RCC 7860 (cell line): ENCODE results near the gene COL2A1.

ENCODE experiments used
- DNase-seq: peaks from one replicate; pipeline ENCODE4 v3.0.0-alpha.2; 2015; ENCODE audit warnings: low spot score
- FAIRE-seq: peaks from 2 replicates; lab custom pipeline; 2012; peaks lifted over from hg19 to GRCh38; lab: Jason Lieb, UNC

COL2A1 gene

DNA sequence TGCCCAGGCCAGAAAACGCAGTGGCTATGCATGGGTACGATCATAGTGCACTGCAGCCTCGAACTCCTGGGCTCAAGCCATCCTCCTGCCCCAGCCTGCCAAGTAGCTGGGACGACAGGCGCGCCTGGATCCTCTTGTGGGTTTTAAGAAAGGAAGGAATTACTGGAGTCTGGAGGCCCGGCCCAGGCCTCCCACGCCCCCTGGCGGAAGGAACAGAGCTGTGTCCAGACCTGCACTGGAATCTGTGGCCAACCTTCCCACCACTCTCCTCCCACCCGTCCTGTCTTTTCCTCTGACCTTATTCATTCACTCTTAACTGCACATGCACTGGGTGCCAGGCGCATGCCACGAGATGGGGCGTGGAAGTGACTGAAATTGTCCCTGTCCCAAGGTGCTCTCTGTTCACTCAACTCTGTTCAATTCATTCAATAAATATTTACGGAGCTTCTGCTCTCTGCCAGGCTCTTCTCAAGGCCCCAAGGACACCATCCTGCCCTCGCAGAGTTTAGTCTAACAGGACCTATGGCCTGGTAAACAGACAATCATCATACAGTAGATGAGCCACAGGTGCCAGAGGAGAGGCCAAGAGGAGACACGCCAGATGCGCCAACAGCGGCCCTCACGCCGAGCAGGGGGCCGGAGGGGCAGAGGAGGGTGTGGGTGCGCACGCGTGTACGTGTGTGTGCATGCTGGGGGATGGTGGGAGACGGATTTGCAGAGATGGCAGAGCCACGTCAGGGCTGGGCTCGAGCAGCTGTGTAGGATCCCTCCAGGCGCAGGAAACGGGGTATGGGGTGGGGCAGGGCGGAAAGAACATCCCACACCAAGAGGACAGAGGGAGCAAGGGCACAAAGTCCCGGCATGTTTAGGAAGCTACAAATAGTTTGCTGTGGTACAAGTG is 54.6 kb downstream of the COL2A1 start:
- FAIRE-seq (no peak), DNase-seq (peak; percentile 54)

DNA sequence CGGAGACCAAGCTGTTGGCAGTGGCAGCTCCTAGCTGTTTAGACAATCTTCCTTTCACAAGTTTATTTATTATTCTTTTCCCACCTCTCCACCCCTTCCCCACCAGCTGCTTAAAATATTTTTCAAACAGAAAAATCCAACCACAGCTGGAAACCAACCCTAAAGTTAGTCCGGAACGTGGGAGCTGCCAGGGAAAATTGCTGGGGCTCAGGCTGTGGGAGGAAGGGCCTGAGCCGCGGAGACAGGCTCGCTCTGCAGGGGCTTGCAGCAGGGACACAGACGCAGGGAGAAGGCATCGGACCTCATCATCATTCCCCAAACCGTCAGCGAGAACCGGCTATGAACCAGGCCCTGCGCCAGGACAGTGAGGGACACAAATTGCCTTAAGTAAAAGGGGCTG is 56.9 kb downstream of the COL2A1 start:
- DNase-seq (no peak), FAIRE-seq (no peak)

DNA sequence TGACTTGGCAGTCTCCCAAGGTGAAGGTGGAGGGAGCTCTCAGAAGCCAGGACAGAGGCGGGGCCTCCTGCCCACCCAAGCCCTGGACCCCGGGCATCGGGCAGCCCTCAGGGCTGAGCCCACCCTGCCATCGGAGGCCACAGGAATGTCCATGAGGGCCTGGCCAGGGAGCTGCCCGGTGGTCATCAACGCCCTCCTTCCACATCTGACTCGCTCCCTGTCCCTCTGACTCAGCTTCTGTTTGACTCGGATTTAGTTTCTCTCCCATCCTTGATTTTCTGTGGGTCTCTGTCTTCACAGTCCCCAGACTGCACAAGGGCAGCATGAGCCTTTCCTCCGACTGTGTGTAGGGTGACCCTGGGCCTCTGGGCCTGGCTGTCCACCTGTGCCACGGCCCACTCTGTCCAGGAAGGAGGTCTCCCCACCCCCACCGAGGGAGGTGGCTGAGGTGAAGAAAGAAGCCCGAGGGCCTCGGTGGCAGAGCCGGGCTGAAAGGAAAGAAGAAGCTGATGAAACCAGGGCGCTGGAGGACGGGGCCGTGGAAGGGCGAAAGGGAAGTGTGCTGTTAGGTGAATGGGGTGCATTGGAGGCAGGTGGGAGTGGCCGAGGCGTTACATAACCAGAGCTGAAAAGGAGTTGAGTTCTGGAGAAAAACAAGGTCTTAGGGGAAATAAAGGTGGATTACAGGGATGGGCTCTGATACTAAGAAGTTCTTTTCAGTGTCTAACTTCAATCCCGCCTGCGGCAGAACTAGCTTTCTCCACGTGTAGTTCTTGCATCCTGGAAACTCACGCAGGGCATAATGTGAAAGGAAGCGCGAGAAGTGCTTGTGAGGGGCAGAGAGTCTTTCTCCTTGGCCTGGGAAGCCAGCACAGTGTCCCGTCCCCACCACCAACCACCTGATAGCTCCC is 57.6 kb downstream of the COL2A1 start:
- no peak for FAIRE-seq
- DNase-seq, result no peak

DNA sequence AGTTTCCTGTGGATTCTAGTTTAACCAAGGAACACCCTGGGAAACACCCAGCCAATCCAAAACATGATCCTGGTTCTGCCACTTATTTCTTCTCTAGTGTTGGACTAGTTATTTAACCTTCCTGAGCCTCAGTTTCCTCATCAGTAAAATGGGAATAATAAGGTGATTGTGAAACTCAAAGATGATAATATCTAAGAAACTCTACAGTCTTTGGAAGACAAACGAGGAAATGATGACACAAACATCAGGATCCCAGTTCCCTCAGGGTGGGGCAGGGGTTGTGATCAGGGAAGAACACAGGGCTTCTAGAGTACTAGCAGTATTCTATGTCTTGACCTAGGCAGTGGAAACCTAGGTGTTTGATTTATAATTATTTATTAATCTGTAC is 58.9 kb downstream of the COL2A1 start:
- FAIRE-seq (no peak), DNase-seq (no peak)

DNA sequence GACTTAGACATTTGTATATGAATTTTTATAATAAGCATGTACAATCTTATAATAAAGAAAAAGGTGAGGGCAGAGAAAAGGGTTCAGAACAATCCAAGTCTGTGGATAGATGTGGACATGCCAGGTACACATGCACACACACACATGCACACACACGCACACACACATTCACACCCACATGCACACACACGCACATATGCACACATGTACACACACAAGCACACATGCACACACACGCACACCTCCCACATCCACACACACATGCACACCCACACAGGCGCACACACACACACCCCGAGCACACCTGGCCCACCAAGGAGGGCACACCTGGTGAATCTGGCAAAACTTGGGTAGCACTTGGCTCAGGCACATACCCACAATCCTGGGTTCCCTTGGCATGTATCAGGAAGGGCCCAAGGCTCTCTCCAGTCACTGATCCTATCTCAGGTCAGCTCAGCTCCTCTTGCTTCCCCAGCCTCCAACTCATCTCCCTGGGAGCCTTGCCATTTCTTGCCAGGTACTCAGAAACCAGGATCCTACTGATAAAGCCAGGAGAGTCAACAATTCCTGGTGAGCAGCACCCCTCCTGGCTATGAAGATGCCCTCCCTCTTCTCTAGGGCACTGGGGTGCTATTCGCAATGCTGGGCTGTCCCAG is 59.5 kb downstream of the COL2A1 start:
- FAIRE-seq (no peak), DNase-seq (no peak)

DNA sequence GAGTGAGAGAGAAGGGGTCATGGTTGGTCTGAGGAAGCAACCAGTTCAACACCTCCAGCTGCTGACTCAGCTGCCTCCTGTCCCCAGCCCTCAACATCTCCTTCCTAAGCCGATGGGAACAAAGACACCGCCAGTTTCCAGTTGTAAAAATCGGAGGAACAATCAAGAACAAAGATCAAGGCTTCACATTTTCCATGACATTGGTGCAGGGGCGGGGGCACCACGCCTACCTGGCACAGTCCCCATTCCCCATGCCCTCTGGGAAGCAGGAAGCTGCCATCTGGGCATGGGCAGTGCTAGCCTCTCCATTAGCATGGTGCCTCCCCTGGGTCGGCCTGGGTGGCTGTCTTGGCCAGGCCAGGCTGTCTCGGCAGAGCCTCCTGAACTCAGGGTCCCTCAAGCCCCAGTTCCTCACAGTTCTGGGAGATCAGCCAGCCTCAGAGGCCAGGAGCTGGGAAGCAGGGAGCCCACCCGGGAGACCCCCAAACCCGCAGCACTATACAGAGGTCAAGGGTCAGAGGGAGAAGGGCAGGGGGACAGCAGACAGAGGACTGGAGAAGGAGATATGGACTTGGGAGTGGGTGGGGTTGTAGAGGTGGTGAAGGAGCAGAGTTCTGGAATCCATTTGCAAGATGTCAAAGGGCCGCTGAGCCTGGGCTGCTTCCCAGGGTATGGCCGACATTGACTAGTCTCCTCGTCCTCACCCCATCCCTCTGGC is 60.5 kb downstream of the COL2A1 start:
- DNase-seq, result no peak
- FAIRE-seq, result no peak

DNA sequence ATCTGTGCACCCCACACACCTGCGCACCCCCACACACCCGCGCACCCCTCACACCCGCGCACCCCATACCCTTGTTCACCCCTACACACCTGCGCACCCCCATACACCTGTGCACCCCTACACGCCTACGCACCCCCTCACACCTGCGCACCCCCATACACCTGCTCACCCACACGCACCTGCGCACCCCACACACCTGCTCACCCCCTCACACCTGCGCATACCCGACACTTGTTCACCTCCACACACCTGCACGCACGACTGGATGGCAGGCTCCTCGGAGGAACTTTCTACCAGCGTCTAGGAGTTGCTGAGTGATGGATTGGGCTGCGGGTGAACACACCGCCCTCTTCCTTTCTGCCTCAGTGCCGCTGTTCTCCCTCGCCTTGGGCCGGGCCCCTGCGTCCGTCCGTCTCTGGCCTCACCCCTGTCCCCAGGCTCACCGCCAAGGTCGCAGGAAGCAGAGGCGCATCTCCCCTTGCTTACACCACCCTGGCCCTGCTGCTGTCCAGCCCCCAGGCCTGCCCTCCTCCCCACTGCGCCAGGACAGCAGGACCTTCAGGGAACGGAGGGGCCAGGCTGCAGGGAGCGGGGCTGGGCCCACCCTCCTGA is 61.6 kb downstream of the COL2A1 start:
- FAIRE-seq, result no peak
- no peak for DNase-seq

DNA sequence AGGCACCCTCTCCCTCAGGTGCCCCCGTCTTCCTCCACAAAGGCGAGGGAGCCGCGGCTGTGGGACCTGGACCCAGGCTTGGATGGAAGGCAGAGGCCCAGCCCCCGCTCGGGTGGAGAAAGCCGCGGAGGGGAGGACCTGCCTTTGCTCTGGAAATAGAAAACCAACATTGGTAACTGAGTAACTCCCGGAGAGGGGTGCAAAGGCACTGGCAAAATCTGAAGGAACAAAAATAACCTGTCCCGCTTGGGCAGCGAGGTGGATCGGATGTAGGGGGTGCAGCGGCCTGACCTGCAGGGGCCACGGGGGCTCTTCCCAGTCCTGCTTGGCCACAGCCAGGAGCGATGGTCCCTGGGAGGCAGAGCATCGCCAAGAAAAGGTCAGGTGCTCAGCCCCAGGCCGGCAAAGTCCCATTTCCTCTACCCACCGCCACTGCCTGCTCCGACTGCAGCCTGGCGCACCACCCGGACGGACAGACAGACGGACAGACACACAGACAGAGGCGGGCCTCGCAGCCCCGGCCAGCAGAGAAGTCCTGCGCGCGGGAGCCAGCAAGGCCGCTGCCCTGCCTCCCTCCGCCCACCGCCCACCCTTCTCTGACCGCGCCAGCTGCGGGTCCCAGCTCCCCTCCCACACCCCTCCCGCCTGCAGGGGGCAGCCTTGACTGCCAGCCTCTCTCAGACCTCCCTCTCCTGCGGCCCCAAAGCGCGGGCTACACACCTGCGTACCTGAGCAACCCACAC is 62.2 kb downstream of the COL2A1 start:
- DNase-seq (no peak), FAIRE-seq (no peak)

DNA sequence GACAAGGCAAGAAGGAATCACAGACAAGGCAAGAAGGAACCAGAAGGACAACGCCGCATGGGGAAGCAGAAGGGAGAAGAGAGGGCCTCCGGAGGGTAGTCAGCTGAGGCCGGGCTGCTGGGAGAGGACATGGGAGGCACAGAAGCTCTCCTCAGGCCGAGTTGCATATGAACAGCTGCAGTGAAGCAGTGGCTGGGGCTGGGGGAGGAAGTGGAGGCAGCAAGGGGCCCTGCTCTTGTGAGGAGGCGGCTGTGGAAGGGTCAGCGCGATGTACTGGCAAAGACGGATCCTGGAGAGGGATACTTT is 62.8 kb downstream of the COL2A1 start:
- no peak for FAIRE-seq
- DNase-seq, result no peak

DNA sequence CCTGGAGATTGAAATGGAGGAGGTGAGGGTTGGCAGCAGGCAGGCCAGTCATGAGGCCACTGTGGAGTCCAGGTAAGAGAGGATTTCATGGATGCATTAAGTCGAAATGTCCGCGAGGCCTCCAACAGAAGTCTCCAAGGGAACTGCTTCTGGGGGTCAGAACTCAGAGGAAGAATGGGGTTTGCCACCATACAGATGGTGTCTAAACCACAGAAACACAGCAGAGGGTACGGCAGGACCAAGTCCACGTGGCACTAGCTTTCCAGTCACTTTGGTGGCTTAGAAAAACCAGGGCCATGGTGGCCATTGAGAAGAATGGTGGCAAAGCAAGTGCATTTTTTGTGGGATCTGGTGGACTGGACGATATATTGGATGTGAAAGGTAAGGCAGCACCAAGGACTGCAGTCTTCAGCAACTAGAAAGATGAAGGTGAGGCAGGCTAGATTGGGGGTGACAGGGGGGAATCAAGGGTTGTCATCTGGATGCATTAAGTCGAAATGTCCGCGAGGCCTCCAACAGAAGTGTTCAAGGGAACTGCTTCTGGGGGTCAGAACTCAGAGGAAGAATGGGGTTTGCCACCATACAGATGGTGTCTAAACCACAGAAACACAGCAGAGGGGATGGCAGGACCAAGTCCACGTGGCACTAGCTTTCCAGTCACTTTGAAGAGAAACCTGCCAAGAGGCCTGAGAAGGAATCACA is 63.4 kb downstream of the COL2A1 start:
- no peak for FAIRE-seq
- DNase-seq, result no peak

DNA sequence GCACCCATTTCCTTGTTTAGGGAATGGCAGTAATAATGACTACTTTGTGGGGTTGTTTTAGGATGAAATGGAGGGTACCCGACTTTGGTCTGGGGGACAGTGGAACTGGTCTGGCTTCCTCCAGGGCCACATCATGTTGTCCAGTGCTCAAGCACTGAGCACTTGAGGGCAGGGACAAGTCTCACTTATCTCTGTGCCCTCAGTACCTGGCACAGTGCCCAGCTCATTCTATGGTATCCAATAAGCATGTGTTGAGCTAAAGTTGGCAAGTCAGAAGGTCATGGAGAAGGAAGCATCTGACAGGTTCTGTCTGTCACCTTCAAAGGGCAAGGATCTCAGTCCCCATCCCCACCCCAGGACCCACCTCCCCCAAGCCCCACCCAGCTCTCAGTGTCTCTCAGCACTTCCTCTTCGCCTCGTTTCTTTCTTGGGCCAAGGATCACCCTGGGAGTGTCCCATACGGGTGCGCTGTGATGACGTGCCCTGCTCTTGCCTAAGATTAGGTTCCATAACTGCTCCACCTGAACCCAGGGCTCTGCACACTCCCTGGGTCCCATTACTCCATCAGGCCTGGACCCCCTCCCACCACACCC is 65.2 kb downstream of the COL2A1 start:
- DNase-seq (no peak), FAIRE-seq (no peak)

DNA sequence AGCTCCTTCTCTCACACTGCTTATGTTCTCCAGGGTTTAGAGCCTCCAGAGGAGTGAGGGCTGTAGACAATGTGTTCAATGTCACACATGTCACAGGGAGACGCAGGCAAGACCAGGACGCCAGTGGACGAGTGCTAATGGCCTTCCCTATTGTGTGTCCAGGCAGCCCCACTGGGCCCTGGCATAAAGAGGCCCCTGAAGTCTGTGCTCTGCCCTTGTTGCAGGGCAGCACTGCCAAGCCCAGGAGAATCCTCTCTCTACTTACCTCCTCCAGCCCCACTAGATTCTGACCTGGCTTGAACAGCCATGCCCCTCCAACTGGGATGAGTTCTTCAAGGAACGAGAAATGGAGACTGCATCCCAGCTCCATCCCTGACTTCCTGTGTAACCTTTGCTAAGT is 65.7 kb downstream of the COL2A1 start:
- DNase-seq, result no peak
- no peak for FAIRE-seq

DNA sequence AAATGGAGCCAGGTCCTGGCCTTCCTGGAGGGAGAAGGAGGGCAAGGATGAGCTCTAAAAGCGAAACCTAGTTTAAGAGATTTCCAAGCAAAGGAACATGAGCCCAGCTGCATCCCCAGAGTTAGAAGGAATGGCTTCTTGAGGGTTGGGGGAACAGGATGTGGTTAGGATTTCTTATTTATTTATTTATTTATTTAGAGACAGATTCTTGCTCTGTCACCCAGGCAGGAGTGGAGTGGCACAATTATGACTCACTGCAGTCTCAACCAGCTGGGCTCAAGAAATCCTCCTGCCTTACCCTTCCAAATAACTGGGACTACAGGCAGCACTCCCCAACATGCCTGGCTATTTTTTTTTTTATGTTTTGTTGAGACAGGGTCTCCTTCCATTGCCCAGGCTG is 66.2 kb downstream of the COL2A1 start:
- DNase-seq (no peak), FAIRE-seq (no peak)

DNA sequence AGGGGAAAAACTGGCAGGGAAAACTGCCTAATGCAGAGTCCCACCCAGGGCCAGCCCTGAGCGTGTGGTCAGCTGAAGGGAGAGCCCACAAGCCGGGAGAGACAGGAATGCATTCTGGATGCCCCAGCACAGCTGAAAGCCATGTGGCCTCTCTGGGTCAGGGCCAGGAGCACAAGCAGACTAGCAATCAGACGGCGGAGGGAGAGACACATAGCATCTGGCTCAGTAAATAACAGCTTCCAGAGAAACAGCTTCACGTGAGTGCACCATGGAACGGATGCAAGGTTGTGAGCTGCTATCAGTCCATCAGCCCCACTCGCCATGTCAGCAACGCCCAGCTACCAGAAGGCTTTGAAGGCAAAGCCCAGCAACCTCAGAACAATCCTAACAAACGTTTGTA is 69.1 kb downstream of the COL2A1 start:
- FAIRE-seq (no peak), DNase-seq (no peak)

DNA sequence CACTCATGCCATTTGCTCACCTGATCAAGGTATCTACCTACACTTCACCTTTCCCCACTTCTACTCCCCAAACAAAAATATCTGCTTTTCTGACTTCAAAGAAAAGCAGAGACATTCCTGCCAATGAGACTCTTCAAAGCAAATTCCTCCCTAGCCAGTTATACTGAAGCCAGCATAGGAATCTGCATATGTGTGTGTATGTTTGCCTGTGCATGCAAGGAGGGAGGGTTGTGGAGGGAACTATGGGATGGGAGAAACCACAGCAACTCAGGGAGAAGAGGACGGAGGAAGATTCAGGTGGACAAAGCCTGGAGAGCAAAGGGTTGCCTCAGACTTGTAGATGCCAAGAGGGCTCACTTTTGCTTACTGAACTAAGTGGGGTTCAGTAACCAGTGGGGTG is 73.1 kb downstream of the COL2A1 start:
- no peak for DNase-seq
- no peak for FAIRE-seq

DNA sequence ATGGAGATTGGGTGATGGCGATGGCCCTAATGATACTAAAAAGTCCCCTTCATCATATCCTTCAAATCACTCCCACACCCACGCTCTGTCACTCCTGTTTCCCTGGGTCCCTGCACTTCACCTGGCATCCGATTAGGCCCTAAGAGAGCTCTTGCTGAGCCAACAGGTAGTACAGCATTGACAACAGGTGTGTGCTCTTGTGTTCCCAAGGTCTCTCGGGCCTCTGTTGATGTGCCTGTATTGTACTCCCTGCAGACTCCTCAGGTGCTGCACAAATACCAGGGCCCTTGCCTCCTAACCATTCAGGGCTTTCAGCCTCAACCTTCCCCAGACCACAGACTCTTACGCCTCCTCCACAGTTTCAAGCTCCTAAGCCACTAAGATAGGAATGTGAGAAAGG is 73.6 kb downstream of the COL2A1 start:
- FAIRE-seq (no peak), DNase-seq (no peak)

DNA sequence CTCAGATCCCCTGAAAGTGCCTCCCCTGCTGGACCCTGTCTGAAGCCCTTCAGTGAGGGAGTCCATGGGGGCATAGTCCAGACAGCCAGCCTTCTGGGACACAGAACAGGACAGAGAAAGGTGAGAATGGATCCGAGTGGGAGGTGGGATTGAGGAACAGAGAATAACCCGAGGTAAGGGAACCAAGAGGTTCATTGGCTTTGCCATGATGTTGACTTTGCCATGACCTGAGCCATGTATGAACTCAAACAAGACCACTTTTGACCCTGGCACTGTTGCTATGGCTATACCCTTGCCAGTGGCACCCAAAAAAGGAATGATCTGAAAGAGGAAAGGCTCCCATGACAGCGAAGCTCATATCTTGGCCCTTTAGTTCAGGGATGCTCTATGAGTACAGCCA is 76.9 kb downstream of the COL2A1 start:
- FAIRE-seq (no peak), DNase-seq (no peak)
